CD4-positive, alpha-beta T cell treated with Interleukin-6 for 4 hours (primary cell): ENCODE results near the gene PSTK.

Experiments used
- DNase-seq: peaks from one replicate; pipeline ENCODE4 v3.0.0-alpha.2; 2020; ENCODE audit warnings: mixed read lengths

The PSTK gene

GRCh38 chr10:123021517-123021916 is 41.3 kb downstream of the PSTK start:
- peak; percentile 4 for DNase-seq

- DNase-seq: no peak
Observed at GRCh38 chr10:123024540-123024939, 44.3 kb downstream of the PSTK start.

GRCh38 chr10:123026302-123026701 is 46.1 kb downstream of the PSTK start:
- DNase-seq: no peak

GRCh38 chr10:123027861-123028260 is 47.7 kb downstream of the PSTK start:
- DNase-seq: no peak

GRCh38 chr10:123031124-123031523 is 50.9 kb downstream of the PSTK start:
- no peak for DNase-seq

GRCh38 chr10:123034332-123034731 is 54.1 kb downstream of the PSTK start:
- no peak for DNase-seq

- no peak for DNase-seq
Observed at GRCh38 chr10:123035467-123036086, 55.4 kb downstream of the PSTK start.

GRCh38 chr10:123038782-123039631 is 58.8 kb downstream of the PSTK start:
- no peak for DNase-seq

- DNase-seq: no peak
Observed at GRCh38 chr10:123039632-123039930, 59.4 kb downstream of the PSTK start.
